ENCODE results near the gene SHISA4.
"Not testable (repeated sequence)": the region's sequence is repeated elsewhere in the genome, so short reads cannot be mapped to it uniquely, and the experiment has no call there.

DNA sequence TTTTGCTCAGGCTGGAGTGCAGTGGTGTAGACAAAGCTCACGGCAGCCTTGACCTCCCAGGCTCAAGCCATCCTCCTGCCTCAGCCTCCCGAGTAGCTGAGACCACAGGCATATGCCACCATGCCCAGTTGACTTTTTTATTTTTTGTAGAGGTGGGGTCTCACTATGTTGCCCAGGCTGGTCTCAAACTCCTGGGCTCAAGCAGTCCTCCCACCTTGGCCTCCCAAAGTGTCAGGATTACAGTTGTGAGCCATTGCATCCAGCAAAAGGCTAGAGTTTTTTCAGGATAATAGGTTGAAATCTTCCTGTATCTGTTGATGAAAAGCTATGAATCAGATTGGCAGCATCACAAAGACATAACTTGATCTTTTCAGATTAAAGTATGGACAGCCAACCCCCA, 32.0 kb upstream of the SHISA4 start:
- TF ChIP-seq POLR2A (IDR thresholded peaks at IDR 0.05; ENCODE audit: low read length); GATA1 (IDR thresholded peaks at IDR 0.05; ENCODE audit: low read depth, low read length): not testable (repeated sequence)
